ENCODE measurements around the gene FES.
A peak's percentile ranks its signal among the peaks of the same experiment; 100 is the strongest.

The FES gene

GRCh38 chr15:90877315-90877714, 7.0 kb upstream of the FES start:
- no peak for DNase-seq

- DNase-seq: no peak
These were observed 6.3 kb upstream of the FES start for GRCh38 chr15:90877996-90878395.

GRCh38 chr15:90878660-90879059, 5.6 kb upstream of the FES start:
- DNase-seq: no peak

- no peak for DNase-seq
These were observed 4.5 kb upstream of the FES start for GRCh38 chr15:90879730-90880366.

GRCh38 chr15:90880381-90881145, 3.7 kb upstream of the FES start:
- no peak for DNase-seq

GRCh38 chr15:90881181-90881977, 2.9 kb upstream of the FES start:
- no peak for DNase-seq

- no peak for DNase-seq
These were observed 2.2 kb upstream of the FES start for GRCh38 chr15:90881978-90882721.

- DNase-seq: no peak
These were observed 1.4 kb upstream of the FES start for GRCh38 chr15:90882781-90883525.

- DNase-seq: no peak
These were observed 753 bp upstream of the FES start for GRCh38 chr15:90883526-90883975.

GRCh38 chr15:90884719-90885431, 571 bp downstream of the FES start:
- DNase-seq: no peak

- peak; percentile 53 for DNase-seq
These were observed 1.4 kb downstream of the FES start for GRCh38 chr15:90885432-90886290.

GRCh38 chr15:90886291-90886614, 1.9 kb downstream of the FES start:
- DNase-seq: no peak

- no peak for DNase-seq
These were observed 2.8 kb downstream of the FES start for GRCh38 chr15:90887037-90887481.

GRCh38 chr15:90889313-90889730, 5.0 kb downstream of the FES start:
- DNase-seq: no peak

- no peak for DNase-seq
These were observed 5.6 kb downstream of the FES start for GRCh38 chr15:90889736-90890456.

- no peak for DNase-seq
These were observed 6.5 kb downstream of the FES start for GRCh38 chr15:90890839-90891238.

GRCh38 chr15:90891346-90891949, 7.1 kb downstream of the FES start:
- no peak for DNase-seq

GRCh38 chr15:90892023-90892422, 7.7 kb downstream of the FES start:
- no peak for DNase-seq

GRCh38 chr15:90892498-90893174, 8.3 kb downstream of the FES start:
- no peak for DNase-seq
